Measurements from ENCODE around the gene TLX3.

DNA sequence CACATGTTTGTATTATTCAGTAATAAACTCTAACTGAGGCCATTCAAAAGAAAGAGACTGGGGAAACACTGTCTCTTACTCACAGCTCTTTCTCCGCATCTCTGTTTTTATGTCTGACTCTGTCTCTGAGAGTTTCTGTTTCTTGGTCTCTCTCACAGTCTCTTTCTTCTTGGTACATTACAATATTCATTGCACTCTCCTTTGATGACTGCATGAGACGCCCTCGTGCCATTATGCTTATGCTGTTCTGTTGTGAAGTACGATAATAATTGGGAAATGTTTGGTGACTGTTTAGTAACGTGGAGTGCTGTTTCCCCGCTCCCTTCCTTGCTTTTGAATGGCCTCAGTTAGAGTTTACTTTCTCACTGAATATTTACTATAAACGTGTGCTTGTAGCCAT lies 25.3 kb upstream of the TLX3 start:
- TF ChIP-seq, protein P1, sequence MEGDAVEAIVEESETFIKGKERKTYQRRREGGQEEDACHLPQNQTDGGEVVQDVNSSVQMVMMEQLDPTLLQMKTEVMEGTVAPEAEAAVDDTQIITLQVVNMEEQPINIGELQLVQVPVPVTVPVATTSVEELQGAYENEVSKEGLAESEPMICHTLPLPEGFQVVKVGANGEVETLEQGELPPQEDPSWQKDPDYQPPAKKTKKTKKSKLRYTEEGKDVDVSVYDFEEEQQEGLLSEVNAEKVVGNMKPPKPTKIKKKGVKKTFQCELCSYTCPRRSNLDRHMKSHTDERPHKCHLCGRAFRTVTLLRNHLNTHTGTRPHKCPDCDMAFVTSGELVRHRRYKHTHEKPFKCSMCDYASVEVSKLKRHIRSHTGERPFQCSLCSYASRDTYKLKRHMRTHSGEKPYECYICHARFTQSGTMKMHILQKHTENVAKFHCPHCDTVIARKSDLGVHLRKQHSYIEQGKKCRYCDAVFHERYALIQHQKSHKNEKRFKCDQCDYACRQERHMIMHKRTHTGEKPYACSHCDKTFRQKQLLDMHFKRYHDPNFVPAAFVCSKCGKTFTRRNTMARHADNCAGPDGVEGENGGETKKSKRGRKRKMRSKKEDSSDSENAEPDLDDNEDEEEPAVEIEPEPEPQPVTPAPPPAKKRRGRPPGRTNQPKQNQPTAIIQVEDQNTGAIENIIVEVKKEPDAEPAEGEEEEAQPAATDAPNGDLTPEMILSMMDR (IDR thresholded peaks at IDR 0.05; ENCODE audit: poor library complexity) = no peak
- TF ChIP-seq EZH2 (IDR thresholded peaks at IDR 0.05; ENCODE audit: borderline replicate concordance) = no peak
